Stimulated activated CD8-positive, alpha-beta memory T cell treated with anti-CD3 and anti-CD28 coated beads, Interleukin-2, amount 100 ng/mL, for 1 hour (primary cell): ENCODE data around the gene KLHL25.

Experiments
- DNase-seq, 2 donors: peaks; one replicate each; pipeline ENCODE4 v3.0.0-alpha.2; 2020; ENCODE audit warnings: low read depth in 2 of 2

The KLHL25 gene

GRCh38 chr15:85760531-85761371, 34.0 kb downstream of the KLHL25 start:
- no peak for DNase-seq

DNA sequence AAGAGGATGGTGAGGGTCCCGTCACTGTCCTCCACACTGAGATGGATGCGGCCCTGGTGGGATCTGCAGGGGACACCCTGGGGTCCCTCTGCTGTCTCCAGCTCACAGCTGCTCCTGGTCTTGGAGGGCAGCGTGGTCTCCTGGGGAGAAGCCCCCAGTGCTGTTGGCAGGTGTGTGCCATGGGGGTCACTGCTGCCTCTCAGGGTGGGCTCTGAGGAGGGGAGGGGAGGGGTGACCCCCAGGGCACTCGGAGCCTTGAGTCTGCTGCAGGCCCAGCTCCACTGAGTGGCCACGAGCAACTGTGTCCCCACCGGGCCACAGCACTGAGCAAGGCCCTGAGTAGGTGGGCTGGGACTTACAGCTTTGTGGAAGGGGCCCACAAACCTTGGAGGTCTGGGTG, 34.7 kb downstream of the KLHL25 start:
- no peak for DNase-seq

DNA sequence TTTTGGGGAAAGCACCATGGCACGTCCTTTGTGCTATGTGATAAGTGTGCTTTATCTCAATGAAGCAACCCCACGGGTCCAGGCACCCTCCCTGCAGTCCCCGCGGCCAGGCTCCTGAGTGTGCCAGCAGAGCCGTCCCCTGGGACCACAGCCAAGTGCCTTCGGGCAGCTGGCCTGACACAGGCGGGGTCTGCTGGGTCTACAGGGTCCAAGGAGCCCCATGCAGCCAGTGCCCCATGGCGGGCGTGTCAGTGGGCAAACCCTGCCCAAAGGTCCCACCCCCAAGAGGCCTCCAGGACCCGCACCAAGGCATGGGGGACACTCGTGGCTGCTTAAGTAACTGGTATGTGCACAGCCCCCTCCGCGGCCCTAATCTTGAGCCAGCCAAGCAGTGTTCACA, 35.3 kb downstream of the KLHL25 start:
- DNase-seq, result no peak

DNA sequence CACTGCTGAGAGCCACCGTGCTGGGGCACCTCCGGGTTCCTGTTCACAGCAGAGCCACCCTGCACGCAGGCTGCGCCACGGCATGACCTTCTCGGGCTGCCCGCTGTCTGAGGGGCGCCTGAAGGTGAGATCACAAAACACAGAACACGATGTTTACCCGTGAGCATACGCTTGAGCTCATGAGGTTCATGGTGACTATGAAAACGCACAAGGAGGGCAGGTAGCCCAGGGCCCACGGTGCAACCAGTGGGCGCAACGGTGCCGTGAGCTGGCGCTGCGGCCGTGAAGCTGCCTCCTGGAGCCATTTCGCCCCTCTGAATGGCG, 36.1 kb downstream of the KLHL25 start:
- DNase-seq, result no peak

DNA sequence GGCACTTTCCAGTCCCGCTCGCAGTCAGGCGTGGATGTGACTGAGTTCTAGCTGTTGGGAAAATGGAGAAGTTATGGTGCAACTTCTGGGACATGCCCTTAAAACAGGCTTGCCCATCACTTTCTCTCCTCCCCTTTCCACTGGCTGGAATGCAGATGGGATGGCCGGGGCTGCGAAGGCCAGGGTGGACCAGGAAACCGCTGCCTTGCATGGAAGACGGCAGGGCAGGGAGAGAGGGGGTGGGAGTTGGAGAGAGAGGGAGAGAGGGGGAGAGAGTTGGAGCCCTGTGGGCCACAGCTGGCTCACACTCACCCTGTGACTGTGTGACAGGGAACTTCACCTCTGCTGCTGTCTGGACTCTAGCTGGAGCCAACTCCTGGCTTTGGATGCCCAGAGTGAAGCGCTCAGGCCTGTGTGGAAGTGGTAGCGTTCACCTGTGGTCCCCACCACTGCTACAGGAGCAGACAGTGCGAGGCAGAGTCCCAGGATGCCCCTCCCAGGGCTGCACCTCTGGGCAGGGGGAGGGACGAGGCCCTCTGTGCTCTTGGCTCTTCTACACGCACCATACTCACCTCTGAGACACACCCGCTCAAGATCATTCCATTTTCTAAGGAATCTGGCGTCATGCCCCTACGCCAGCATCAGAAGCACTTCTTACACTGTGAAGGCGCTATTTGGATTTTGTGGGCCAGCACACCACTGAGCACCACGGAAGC, 36.6 kb downstream of the KLHL25 start:
- DNase-seq, result no peak

DNA sequence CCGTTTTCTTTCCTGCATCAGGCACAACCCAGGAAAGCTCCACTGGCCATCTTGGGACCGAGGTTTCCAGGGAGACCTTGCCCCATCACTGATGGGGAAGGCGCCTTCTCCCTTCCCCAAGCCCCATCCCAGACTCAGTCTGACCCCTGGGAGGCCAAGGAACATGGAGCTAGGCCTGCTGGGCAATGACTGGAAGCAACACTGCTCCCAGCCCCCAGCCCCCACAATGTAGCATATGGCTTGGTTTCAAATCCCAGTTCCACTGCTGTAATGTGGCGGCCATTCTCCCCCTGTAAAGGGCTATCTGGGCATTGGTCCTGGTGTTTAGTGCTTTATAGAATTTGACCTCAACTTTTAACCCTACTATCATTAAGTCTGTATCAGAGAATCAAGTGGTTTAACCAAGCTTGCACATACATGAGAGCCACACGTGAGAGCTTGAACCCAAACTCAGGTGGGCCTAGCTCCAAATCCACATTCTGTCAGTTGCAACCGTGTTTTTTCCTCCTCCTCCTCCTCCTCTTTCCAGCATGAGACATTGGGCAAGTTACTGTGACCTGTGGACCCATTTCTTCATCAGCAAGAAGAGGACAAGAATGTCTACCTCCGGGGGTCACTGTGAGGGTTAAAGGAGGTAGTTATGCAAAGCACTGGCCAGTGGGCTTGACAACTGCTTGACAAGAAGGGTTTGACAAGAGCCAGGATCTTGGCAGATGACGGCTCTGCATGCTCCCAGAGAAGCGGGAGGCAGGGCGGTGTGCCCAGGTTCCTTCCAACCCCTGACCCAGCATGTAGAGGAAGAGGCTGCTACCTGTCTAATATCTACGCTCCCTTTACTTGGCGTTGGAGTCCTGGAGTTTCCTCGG, 37.4 kb downstream of the KLHL25 start:
- no peak for DNase-seq

DNA sequence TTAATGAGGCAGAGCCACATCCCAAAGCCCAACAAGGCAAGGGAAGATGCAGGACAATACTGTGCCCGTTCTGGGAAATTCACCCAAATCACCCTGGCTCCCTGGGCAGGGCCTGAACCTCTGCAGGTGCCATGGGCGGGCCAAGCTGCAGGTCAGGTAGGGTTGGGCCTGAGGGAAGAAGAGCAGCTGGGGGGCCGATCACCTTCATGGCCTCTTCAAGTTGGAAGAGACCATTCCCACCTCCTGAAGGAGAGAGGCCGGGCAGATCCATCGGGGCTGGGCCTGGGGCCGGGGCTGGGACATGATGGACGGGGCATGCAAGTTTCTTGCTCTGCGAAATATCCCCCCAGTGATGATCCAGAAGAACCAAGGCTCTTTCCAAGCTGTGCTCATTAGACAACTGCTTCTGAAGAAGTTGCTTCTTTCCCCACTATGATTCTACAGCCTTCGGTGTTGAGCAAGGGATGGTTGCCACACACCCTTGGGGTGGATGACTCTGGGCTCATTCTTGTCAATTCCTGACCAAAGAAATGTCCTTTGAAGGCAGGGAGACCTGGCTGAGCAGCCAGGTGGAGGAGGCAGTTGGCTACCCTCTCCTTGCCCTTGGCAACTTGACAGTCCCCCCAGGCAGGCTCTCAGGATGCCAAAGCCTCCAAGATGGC, 38.2 kb downstream of the KLHL25 start:
- no peak for DNase-seq

DNA sequence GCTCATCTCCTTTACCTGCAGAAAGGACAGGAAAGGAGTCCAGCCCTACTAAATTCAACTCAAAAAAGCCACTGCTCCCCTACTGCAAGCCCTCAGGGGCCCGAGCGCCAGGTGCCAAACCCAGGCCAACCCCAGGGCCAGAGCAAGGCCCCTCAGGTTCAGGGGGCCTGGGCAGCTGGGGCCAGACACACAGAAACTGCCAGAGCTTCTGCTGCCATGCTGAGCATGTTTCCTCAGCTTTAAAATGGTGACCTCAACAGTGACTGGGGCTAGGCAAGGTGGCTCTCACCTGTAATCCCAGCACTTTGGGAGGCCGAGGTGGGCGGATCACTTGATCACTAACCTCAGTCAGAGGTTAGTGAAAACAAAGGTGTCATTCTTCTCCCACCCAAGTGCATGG, 38.8 kb downstream of the KLHL25 start:
- no peak for DNase-seq

GRCh38 chr15:85755471-85755870, 39.3 kb downstream of the KLHL25 start:
- no peak for DNase-seq

DNA sequence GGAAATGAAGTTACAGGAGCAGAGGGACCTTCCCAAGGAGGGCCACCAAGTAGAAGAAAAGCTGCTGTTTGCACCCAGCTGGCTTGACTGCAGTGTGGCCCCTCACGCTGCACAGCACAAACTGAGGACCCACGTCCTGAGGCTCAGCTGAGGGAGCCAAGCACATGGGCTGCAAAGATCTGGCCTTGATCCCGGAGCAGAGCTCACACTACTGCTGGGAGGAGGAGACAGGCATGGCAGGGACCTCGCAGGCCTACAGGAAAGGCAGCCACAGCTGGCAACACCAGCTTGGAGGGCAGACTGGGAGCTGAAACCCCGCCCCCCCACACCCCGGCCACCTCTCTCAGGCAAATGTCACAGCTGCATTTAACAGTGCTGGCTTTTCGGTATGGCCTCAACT, 39.7 kb downstream of the KLHL25 start:
- DNase-seq, result no peak

- no peak for DNase-seq
Observed at GRCh38 chr15:85753791-85754452, 40.8 kb downstream of the KLHL25 start.

DNA sequence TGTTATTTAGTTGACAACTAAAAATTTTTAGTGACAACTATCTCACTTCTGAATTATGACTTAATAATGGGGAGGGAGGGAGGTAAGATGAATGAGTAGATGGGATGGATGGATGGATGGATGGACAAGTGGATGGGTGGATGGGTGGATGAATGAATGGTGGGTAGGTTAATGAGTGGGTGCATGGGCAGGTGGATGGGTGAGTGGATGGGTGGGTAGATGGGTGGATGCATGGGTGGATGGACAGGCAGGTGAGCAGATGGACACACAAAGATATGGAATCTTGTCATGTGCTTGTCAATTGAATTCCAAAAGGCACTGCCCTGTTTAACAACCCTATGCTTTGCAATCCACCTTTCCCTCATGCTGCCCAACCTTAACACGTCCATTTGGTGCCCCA, 41.5 kb downstream of the KLHL25 start:
- DNase-seq, result no peak

DNA sequence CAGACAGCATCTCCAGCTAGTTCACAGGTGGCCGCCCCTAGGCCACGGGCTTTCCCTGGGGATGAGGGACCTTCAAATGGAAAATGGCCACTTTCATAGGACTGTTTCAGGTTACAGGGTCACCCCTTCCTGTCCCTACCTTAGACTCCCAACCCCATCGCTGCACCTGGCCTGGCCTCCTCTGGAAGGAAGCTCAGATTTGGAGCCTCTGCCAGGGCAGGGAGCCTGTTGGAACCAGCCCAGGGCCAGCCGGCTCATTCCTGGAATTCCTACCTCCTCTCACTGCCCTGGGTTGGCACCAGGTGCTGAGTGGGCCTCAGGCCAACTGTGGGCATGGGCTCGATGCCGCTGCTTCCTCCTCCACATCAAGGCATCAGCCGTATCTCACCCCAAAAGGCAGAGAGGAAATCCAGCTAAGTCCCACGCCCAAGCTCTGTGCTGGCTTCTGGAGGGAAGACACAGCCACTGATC, 42.2 kb downstream of the KLHL25 start:
- no peak for DNase-seq

GRCh38 chr15:85752124-85752475, 42.6 kb downstream of the KLHL25 start:
- DNase-seq, result no peak

GRCh38 chr15:85751291-85752123, 43.2 kb downstream of the KLHL25 start:
- no peak for DNase-seq

GRCh38 chr15:85750319-85751290, 44.1 kb downstream of the KLHL25 start:
- no peak for DNase-seq

- no peak for DNase-seq
Observed at GRCh38 chr15:85749261-85750151, 45.2 kb downstream of the KLHL25 start.

GRCh38 chr15:85748729-85749128, 46.0 kb downstream of the KLHL25 start:
- DNase-seq, result no peak
